Measurements from ENCODE around the gene MAGI2.

MAGI2 gene

GRCh38 chr7:79245623-79246249, 207.7 kb downstream of the MAGI2 start:
- DNase-seq (ENCODE audit: low read depth) = no peak

DNA sequence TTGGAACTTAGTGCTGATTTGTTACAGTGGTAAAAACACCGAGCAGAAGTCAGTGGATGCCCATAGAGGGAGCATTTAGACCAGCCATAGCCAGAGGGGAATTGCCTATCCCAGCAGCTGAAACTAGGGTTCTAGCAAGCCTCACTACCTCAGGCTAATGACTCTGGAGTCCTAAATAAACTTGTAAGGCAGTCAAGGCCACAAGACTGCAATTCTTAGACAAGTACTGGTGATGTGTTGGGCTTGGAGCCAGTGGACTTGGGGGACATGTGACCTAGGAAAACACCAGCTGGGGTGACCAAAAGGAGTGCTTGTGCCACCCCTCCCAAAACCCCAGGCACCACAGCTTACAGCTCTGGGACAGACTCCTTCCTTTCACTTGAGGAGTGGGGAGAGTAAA, 209.0 kb downstream of the MAGI2 start:
- no peak for DNase-seq (ENCODE audit: low read depth)

- peak; percentile 10 for DNase-seq (ENCODE audit: low read depth)
Observed at GRCh38 chr7:79241288-79242060, 212.0 kb downstream of the MAGI2 start.

DNA sequence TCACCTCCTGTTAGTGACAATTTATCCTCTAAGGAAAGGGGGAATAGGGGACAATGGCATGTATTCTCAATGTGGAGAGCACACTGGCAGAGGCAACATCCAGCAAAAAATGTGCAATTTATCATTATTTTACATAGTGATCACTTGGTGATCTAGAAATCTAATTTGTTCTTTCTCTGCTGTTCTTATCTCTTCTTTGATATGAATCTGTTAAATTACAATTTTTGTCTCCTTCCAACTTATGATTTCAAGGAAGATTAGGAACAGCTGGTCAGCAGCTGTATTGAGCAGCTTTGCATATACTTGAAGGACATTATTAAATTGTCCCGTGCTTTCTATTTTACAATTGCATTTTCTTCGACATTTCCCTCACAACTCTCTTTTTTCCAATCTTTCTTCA, 213.1 kb downstream of the MAGI2 start:
- DNase-seq (ENCODE audit: low read depth) = no peak

- DNase-seq (ENCODE audit: low read depth) = no peak
Observed at GRCh38 chr7:79236352-79237028, 217.0 kb downstream of the MAGI2 start.

GRCh38 chr7:79227044-79227443, 226.4 kb downstream of the MAGI2 start:
- no peak for DNase-seq (ENCODE audit: low read depth)

GRCh38 chr7:79221211-79221610, 232.3 kb downstream of the MAGI2 start:
- DNase-seq (ENCODE audit: low read depth) = no peak

GRCh38 chr7:79217976-79218626, 235.4 kb downstream of the MAGI2 start:
- no peak for DNase-seq (ENCODE audit: low read depth)

- DNase-seq (ENCODE audit: low read depth) = no peak
Observed at GRCh38 chr7:79217468-79217867, 236.0 kb downstream of the MAGI2 start.

- no peak for DNase-seq (ENCODE audit: low read depth)
Observed at GRCh38 chr7:79216236-79216635, 237.2 kb downstream of the MAGI2 start.

- no peak for DNase-seq (ENCODE audit: low read depth)
Observed at GRCh38 chr7:79212334-79212733, 241.1 kb downstream of the MAGI2 start.

DNA sequence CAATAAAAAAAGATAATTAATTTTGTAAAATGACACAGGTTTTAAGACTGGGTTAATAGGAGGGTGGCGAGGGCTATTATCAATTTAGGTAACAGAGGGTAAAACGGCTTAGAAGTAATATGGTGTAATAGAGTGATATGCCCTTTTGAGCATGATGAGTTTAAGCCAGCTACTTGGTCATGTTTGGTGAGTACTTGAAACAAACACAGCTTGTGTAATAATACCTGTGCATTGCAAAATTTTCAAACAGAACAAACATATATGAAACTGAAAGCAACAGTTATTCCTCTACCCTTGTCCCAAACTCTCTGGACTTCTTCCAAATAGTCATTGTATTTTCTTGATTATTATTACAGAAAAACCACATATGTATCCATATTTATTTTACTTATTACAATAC, 241.7 kb downstream of the MAGI2 start:
- DNase-seq (ENCODE audit: low read depth) = no peak

- no peak for DNase-seq (ENCODE audit: low read depth)
Observed at GRCh38 chr7:79199961-79200360, 253.5 kb downstream of the MAGI2 start.

DNA sequence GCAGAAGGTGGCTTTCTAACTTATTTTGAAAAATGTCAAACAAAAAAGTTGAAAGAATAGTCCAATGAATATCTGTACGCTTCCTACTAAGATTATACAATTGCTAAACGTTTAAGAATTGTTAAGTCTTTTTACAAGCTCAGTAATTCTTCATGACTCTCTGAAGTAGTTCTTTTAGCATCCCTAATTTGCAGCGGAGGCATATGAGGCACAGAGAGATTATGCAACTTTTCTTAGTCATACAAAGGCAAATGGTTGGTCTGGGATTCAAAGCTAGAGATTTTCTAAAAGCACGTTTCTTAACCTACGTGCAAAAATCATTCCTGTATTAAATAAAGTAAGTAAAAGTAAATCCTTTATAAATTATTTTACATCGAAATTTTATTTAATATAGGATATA, 254.2 kb downstream of the MAGI2 start:
- no peak for DNase-seq (ENCODE audit: low read depth)

DNA sequence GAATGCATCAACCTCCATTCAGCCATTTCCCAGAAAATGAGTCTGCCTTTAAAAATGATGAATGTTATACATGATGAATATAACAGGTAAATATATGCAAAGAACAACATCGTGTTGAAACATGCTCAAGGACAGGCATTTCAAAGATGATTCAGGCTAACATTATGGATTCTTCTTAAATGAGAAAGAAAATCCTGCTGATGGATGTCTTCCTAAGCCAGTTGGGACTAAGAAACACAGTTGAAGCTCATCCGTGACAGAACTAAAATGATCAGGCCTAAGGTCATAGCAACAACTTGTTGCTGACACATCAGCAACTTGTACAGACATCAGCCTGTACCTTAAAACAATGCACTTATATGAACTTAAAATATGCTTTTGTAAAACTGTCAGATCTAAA, 267.9 kb downstream of the MAGI2 start:
- no peak for DNase-seq (ENCODE audit: low read depth)

DNA sequence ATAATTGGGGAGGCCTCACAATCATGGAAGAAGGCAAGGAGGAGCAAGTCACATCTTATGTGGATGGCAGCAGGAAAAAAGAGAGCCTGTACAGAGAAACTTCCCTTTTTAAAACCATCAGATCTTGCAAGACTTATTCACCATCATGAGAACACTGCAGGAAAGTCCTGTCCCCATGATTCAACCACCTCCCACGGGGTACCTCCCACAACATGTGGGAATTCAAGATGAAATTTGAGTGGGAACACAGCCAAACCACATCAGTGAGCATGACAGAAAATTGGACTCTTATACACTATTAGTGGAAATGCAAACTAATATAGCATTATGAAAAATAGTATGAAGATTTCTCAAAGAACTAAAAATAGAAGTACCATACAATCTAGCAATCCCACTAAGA, 271.2 kb downstream of the MAGI2 start:
- DNase-seq (ENCODE audit: low read depth) = no peak

- no peak for DNase-seq (ENCODE audit: low read depth)
Observed at GRCh38 chr7:79180533-79180932, 272.9 kb downstream of the MAGI2 start.

- peak; percentile 31 for DNase-seq (ENCODE audit: low read depth)
Observed at GRCh38 chr7:79176859-79177477, 276.5 kb downstream of the MAGI2 start.

- no peak for DNase-seq (ENCODE audit: low read depth)
Observed at GRCh38 chr7:79175374-79175773, 278.1 kb downstream of the MAGI2 start.

DNA sequence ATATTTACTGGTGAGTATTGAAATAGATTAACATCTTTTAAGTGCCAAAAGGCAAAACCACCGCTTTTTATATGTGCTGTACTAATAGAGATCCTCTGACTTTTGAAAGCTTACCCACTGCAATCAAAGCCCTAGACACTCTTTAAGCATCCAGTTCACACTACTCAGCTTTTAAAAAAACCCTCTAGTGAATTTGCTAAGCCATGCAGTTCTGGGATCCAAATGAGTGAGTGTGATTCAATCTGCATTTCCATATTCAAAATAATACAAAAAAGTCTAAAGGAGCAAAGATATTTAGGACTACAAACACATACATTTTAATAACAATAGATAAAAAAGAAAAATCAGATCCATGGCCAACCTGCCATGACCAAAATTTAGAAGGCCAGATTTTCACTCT, 288.2 kb downstream of the MAGI2 start:
- no peak for DNase-seq (ENCODE audit: low read depth)

DNA sequence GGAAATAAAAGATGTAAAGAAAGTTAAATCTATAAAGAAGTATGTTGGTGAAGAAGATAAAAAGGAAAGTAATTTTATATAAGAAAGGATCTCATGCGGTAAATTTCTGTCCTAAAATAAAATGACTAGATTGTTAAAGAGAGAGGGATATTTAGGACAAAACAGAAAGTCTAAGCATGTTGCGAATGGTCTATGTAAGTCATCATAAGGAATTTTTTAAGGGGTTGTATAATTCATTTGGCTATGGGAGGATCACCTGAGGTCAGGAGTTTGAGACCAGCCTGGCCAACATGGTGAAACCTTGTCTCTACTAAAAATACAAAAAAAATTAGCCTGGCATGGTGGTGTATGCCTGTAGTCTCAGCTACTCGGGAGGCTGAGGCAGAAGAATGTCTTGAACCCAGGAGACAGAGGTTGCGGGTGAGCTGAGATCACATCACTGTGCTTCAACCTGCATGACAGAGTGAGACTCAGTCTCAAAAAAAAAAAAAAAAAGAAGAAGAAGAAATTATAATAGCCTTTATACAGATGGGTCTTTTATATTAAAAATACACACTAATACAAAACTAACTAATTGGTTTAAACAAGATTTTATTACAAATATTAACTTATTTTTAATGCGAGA, 294.3 kb downstream of the MAGI2 start:
- DNase-seq (ENCODE audit: low read depth) = no peak

- DNase-seq (ENCODE audit: low read depth) = no peak
Observed at GRCh38 chr7:79157281-79157680, 296.2 kb downstream of the MAGI2 start.
